Thyroid gland (tissue), 4 donors: ENCODE measurements around the gene PCDHA2. TPM values are rescaled to one million over a fixed set of nuclear protein-coding genes. Genes with fewer than 3 reads are reported as not detected.
A peak's percentile ranks its signal among the peaks of the same experiment; 100 is the strongest.

Experiments used
- DNase-seq, 2 donors: peaks; one replicate each; pipeline ENCODE4 v3.0.0-alpha.2; 2019
- H3K27ac ChIP-seq, 3 donors: fragments of 200-600 bp; sonication (generic); 1 replicate in 2 of 3; 2 replicates in 1 of 3; pipeline ENCODE4 v1.5.1; 2016 to 2019; ENCODE audit warnings: mild to moderate bottlenecking in 1 of 3, moderate library complexity in 1 of 3
- H3K27me3 ChIP-seq: fragments of 200-600 bp; sonication (generic); one replicate; pipeline ENCODE4 v1.5.1; 2019
- H3K36me3 ChIP-seq, 2 donors: fragments of 200-600 bp; sonication (generic); one replicate each; pipeline ENCODE4 v1.5.1; 2016 to 2019
- H3K4me1 ChIP-seq, 2 donors: fragments of 200-600 bp; sonication (generic); one replicate each; pipeline ENCODE4 v1.5.1; 2017 to 2019
- H3K4me3 ChIP-seq, 3 donors: fragments of 200-600 bp; sonication (generic); replicated peaks in 1 of 3; 1 replicate in 2 of 3; 2 replicates in 1 of 3; pipeline ENCODE4 v1.5.1; 2016; ENCODE audit warnings: mild to moderate bottlenecking in 1 of 3
- H3K9me3 ChIP-seq: fragments of 200-600 bp; sonication (generic); one replicate; pipeline ENCODE4 v1.5.1; 2017
- CTCF ChIP-seq, 6 experiments: fragments of 200-600 bp in 3 of 6; fragments of 450-650 bp in 3 of 6; sonication (generic) in 3 of 6; IDR thresholded peaks; one replicate each; pipeline ENCODE4 v1.5.1; 2016 to 2019; ENCODE audit warnings: antibody characterized with exemption in 6 of 6, mild to moderate bottlenecking in 2 of 6, inconsistent platforms in 1 of 6, moderate library complexity in 1 of 6
- POLR2A ChIP-seq, 2 donors: fragments of 450-650 bp; IDR thresholded peaks; one replicate each; pipeline ENCODE4 v1.6.1; 2017; ENCODE audit warnings: antibody characterized with exemption in 2 of 2, mild to moderate bottlenecking in 2 of 2, moderate library complexity in 1 of 2
- WGBS, 2 donors: methylation state at CpG; one replicate each; pipeline ENCODE4 v1.1.5; 2017; 5-methylcytosine and 5-hydroxymethylcytosine counted together
- intact Hi-C: fragments of 100-400 bp; cut with DNase I; formaldehyde crosslinking; loops from one replicate; pipeline ENCODE4 v1.15.1; 2023
- total RNA-seq, 4 donors: library from RNA; depleted of rRNA; stranded (reverse); fragments of >200 nt; gene quantifications; one replicate each; pipeline ENCODE4 v1.2.3, GENCODE V29; 2016

PCDHA2 gene
- total RNA-seq, 4 donors from 2014 or later: 0.22 TPM; not detected in 3

DNA sequence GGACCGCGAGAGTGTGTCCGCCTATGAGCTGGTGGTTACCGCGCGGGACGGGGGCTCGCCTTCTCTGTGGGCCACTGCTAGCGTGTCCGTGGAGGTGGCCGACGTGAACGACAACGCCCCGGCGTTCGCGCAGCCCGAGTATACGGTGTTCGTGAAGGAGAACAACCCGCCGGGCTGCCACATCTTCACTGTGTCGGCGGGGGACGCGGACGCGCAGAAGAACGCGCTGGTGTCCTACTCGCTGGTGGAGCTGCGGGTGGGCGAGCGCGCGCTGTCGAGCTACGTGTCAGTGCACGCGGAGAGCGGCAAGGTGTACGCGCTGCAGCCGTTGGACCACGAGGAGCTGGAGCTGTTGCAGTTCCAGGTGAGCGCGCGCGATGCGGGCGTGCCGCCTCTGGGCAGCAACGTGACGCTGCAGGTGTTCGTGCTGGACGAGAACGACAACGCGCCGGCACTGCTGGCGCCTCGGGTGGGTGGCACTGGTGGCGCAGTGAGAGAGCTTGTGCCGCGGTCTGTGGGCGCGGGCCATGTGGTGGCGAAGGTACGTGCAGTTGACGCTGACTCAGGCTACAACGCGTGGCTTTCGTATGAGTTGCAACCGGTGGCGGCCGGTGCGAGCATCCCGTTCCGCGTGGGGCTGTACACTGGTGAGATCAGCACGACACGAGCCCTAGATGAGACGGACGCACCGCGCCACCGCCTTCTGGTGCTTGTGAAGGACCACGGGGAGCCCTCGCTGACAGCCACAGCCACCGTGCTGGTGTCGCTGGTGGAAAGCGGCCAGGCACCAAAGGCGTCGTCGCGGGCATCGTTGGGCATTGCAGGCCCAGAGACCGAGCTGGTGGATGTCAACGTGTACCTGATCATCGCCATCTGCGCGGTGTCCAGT, 41.2 kb downstream of the PCDHA2 start:
- TF ChIP-seq POLR2A (IDR thresholded peaks at IDR 0.05) (no peak), CTCF (IDR thresholded peaks at IDR 0.05) (no peak)
- 38 to 52% methylated on average over 24 to 54 of the region's 103 CpGs for WGBS, 2 donors
- H3K4me1 ChIP-seq: no peaks in the 10 kb centered on the region
- no peaks in the 10 kb centered on the region for H3K27me3 ChIP-seq
- H3K9me3 ChIP-seq: no peaks in the 10 kb centered on the region
- no peak overlapping the region for H3K4me3 ChIP-seq
- intact Hi-C loops: no loop called here
- H3K27ac ChIP-seq: no peak overlapping the region
- H3K36me3 ChIP-seq: no peaks in the 10 kb centered on the region
- DNase-seq: no peak

DNA sequence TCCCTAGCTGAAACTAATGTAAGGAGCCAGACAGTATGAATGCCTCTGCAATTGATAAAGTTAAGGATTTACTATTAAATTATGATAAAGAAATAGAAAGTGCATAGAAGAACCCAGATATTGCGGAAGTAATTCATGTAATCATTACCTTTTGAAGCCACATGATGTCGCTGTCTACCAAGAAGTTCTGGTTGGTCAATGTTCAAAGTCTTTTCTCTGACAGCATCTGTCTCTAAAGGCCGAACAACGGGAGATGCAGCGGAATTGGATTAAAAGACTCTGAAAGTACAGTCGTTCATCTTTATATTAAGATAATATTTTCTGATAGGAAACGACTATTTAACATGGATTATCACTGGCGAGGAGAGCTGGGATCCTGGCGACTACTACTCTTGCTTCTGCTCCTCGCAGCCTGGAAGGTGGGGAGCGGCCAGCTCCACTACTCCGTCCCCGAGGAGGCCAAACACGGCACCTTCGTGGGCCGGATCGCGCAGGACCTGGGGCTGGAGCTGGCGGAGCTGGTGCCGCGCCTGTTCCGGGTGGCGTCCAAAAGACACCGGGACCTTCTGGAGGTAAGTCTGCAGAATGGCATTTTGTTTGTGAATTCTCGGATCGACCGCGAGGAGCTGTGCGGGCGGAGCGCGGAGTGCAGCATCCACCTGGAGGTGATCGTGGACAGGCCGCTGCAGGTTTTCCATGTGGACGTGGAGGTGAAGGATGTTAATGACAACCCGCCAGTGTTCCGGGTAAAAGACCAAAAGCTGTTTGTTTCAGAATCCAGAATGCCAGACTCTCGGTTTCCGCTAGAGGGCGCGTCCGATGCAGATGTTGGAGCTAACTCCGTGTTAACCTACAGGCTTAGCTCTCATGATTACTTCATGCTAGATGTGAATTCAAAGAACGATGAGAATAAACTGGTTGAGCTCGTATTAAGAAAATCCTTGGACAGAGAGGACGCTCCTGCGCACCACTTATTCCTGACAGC, 46.6 kb downstream of the PCDHA2 start, which contains the start of gene PCDHA8:
TSS of gene PCDHA8 (plus strand) at position 210 of the 985 bp plus-strand sequence. CDS start at position 345, 135 bp downstream.
- Histone ChIP-seq H3K4me3 (no peak within 1 kb of the TSS), H3K4me1 (no peaks in the 10 kb centered on the region), H3K36me3 (no peaks in the 10 kb centered on the region), H3K9me3 (no peaks in the 10 kb centered on the region), H3K27ac (no peak within 1 kb of the TSS), H3K27me3 (no peaks in the 10 kb centered on the region)
- 21 to 23% methylated on average over 31 to 45 of the region's 47 CpGs for WGBS, 2 donors
- DNase-seq: no peak
- intact Hi-C loops: no loop called here
- TF ChIP-seq CTCF (IDR thresholded peaks at IDR 0.05): peak in 1 of 6 experiments; percentile 12
- no peak for TF ChIP-seq POLR2A (IDR thresholded peaks at IDR 0.05)

DNA sequence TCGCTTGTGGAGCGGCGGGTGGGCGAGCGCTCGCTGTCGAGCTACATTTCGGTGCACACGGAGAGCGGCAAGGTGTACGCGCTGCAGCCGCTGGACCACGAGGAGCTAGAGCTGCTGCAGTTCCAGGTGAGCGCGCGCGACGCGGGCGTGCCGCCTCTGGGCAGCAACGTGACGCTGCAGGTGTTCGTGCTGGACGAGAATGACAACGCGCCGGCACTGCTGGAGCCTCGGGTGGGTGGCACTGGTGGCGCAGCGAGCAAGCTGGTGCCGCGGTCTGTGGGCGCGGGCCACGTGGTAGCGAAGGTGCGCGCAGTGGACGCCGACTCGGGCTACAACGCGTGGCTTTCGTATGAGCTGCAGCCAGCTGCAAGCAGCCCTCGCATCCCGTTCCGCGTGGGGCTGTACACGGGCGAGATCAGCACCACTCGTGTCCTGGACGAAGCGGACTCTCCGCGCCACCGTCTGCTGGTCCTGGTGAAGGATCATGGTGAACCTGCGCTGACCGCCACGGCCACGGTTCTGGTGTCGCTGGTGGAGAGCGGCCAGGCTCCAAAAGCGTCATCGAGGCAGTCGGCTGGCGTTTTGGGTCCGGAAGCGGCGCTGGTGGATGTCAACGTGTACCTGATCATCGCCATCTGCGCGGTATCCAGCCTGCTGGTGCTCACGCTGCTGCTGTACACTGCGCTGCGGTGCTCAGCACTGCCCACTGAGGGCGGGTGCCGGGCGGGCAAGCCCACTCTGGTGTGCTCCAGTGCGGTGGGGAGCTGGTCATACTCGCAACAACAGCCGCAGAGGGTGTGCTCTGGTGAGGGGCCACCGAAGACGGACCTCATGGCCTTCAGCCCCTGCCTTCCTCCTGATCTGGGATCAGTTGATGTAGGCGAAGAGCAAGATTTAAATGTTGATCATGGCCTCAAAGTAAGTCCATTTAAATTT, 48.4 kb downstream of the PCDHA2 start:
- DNase-seq: no peak
- no peak overlapping the region for H3K4me3 ChIP-seq
- H3K9me3 ChIP-seq: no peaks in the 10 kb centered on the region
- intact Hi-C loops: no loop called here
- TF ChIP-seq CTCF (IDR thresholded peaks at IDR 0.05) (no peak), POLR2A (IDR thresholded peaks at IDR 0.05) (no peak)
- no peak overlapping the region for H3K27ac ChIP-seq
- 48% methylated on average over 36 to 37 of the region's 87 CpGs for WGBS, 2 donors
- H3K36me3 ChIP-seq: no peaks in the 10 kb centered on the region
- no peaks in the 10 kb centered on the region for H3K4me1 ChIP-seq
- peaks cover 6% of the 10 kb centered on the region for H3K27me3 ChIP-seq

Other genes with a start within 250 kb of the PCDHA2 start
- 10 to 100 TPM in 3 of 4 donors, 1 to 10 TPM in 1; 9.1 to 18.9 (median 15.6) TPM for gene EIF4EBP3, start 247.2 kb upstream of the PCDHA2 start, total RNA-seq
- 10 to 100 TPM; 22.7 to 43.7 (median 35.7) TPM for gene SRA1, start 237.4 kb upstream of the PCDHA2 start, total RNA-seq
- gene APBB3, start 230.3 kb upstream of the PCDHA2 start, total RNA-seq: 10 to 100 TPM; 20.2 to 33.5 (median 26.1) TPM
- 100 to 1,000 TPM in 1 of 4 donors, 10 to 100 TPM in 3; 64.2 to 114 (median 74.0) TPM for gene SLC35A4, start 230.0 kb upstream of the PCDHA2 start, total RNA-seq
- 10 to 100 TPM; 18.5 to 36.7 (median 30.0) TPM for gene CD14, start 161.7 kb upstream of the PCDHA2 start, total RNA-seq
- gene TMCO6, start 155.4 kb upstream of the PCDHA2 start, total RNA-seq: 10 to 100 TPM; 16.1 to 48.7 (median 29.3) TPM
- gene NDUFA2, start 147.2 kb upstream of the PCDHA2 start, total RNA-seq: 10 to 100 TPM; 25.9 to 90.9 (median 56.4) TPM
- 100 to 1,000 TPM; 106 to 279 (median 161) TPM for gene IK, start 147.0 kb upstream of the PCDHA2 start, total RNA-seq
- gene WDR55, start 129.9 kb upstream of the PCDHA2 start, total RNA-seq: 10 to 100 TPM; 19.5 to 23.8 (median 20.7) TPM
- 1 to 10 TPM in 2 of 4 donors, not detected in 2; 1.3 to 2.0 TPM for gene DND1, start 121.3 kb upstream of the PCDHA2 start, total RNA-seq
- 10 to 100 TPM; 41.0 to 56.8 (median 48.2) TPM for gene HARS1, start 103.5 kb upstream of the PCDHA2 start, total RNA-seq
- 10 to 100 TPM; 29.3 to 31.8 (median 30.1) TPM for gene HARS2, start 103.4 kb upstream of the PCDHA2 start, total RNA-seq
- gene ZMAT2, start 94.4 kb upstream of the PCDHA2 start, total RNA-seq: 10 to 100 TPM; 35.1 to 46.0 (median 37.5) TPM
- under 1 TPM in 1 of 4 donors, not detected in 3; 0.13 TPM for gene PCDHA1, start 8.7 kb upstream of the PCDHA2 start, total RNA-seq
- gene PCDHA3, start 6.2 kb downstream of the PCDHA2 start, total RNA-seq: 1 to 10 TPM; 1.1 to 1.7 (median 1.3) TPM
- 1 to 10 TPM in 1 of 4 donors, under 1 TPM in 3; 0.40 to 2.1 (median 0.69) TPM for gene PCDHA4, start 12.2 kb downstream of the PCDHA2 start, total RNA-seq
- gene PCDHA5, start 26.8 kb downstream of the PCDHA2 start, total RNA-seq: under 1 TPM; 0.33 to 0.54 (median 0.45) TPM
- gene PCDHA6, start 33.1 kb downstream of the PCDHA2 start, total RNA-seq: 1 to 10 TPM in 2 of 4 donors, under 1 TPM in 2; 0.29 to 1.3 (median 1.0) TPM
- gene PCDHA7, start 39.4 kb downstream of the PCDHA2 start, total RNA-seq: under 1 TPM; 0.45 to 0.88 (median 0.54) TPM
- gene PCDHA8, start 46.3 kb downstream of the PCDHA2 start, total RNA-seq: under 1 TPM in 3 of 4 donors, not detected in 1; 0.27 to 0.93 (median 0.33) TPM
- gene PCDHA9, start 53.5 kb downstream of the PCDHA2 start, total RNA-seq: under 1 TPM; 0.17 to 0.54 (median 0.29) TPM
- 10 to 100 TPM in 2 of 4 donors, 1 to 10 TPM in 2; 6.0 to 11.8 (median 9.2) TPM for gene PCDHA10, start 61.0 kb downstream of the PCDHA2 start, total RNA-seq
- gene PCDHA11, start 74.1 kb downstream of the PCDHA2 start, total RNA-seq: 1 to 10 TPM; 1.8 to 4.2 (median 2.1) TPM
- 1 to 10 TPM; 3.3 to 9.6 (median 6.1) TPM for gene PCDHA12, start 80.5 kb downstream of the PCDHA2 start, total RNA-seq
- gene PCDHA13, start 87.3 kb downstream of the PCDHA2 start, total RNA-seq: 1 to 10 TPM; 1.8 to 4.0 (median 3.1) TPM
- gene PCDHAC1, start 131.4 kb downstream of the PCDHA2 start, total RNA-seq: 1 to 10 TPM; 3.0 to 6.4 (median 3.5) TPM
- 1 to 10 TPM; 2.0 to 5.4 (median 3.4) TPM for gene PCDHAC2, start 171.6 kb downstream of the PCDHA2 start, total RNA-seq